CD4-positive, alpha-beta memory T cell (primary cell): Measurements from ENCODE around the gene HDAC9. TPM values are rescaled to one million over a fixed set of nuclear protein-coding genes. Genes with fewer than 3 reads are reported as not detected.

Experiments used
- CTCF ChIA-PET: fragments of 350-600 bp; sonication (Branson Sonifier 250); formaldehyde crosslinking; loops from one replicate; lab custom pipeline; 2021; ENCODE audit warnings: inconsistent platforms; ENCODE audit not compliant: partially characterized antibody; lab: Charles Lee
- POLR2A ChIA-PET: fragments of 350-600 bp; sonication (Branson Sonifier 250); formaldehyde crosslinking; loops from one replicate; lab custom pipeline; 2021; ENCODE audit not compliant: partially characterized antibody; lab: Charles Lee
- DNase-seq, 5 donors: peaks; one replicate each; pipeline versions ENCODE4 v3.0.0 to v3.0.0-alpha.2; 2020 to 2022; ENCODE audit warnings: mixed read lengths in 1 of 5
- H3K27ac ChIP-seq: one replicate; pipeline ENCODE4 v1.7.0; 2013; ENCODE audit warnings: low read depth, low read length
- H3K27me3 ChIP-seq: 2 replicates; pipeline ENCODE4 v1.7.0; 2013; ENCODE audit warnings: mild to moderate bottlenecking, low read length, moderate library complexity; ENCODE audit not compliant: insufficient read depth
- H3K36me3 ChIP-seq: 2 replicates; pipeline ENCODE4 v1.7.0; 2013; ENCODE audit warnings: mild to moderate bottlenecking, low read length, moderate library complexity; ENCODE audit not compliant: insufficient read depth
- H3K4me1 ChIP-seq: 2 replicates; pipeline ENCODE4 v1.7.0; 2013; ENCODE audit warnings: mild to moderate bottlenecking, low read length, moderate library complexity; ENCODE audit not compliant: insufficient read depth
- H3K4me3 ChIP-seq, 2 donors: one replicate each; pipeline ENCODE4 v1.7.0; 2013; ENCODE audit warnings: low read length in 2 of 2, mild to moderate bottlenecking in 1 of 2
- H3K9me3 ChIP-seq, 2 donors: one replicate each; pipeline ENCODE4 v1.7.0; 2013; ENCODE audit warnings: low read length in 2 of 2, control low read depth in 1 of 2; ENCODE audit not compliant: control insufficient read depth in 1 of 2
- H3K27ac Mint-ChIP-seq, 7 donors: one replicate each; pipeline ENCODE4 v1.8.0; 2020 to 2021; ENCODE audit warnings: mixed read lengths in 7 of 7, mild to moderate bottlenecking in 6 of 7, inconsistent platforms in 3 of 7, moderate library complexity in 3 of 7
- H3K27me3 Mint-ChIP-seq, 2 donors: one replicate each; pipeline ENCODE4 v1.8.0; 2020 to 2021; ENCODE audit warnings: mixed read lengths in 2 of 2
- H3K36me3 Mint-ChIP-seq, 2 donors: one replicate each; pipeline ENCODE4 v1.8.0; 2020 to 2021; ENCODE audit warnings: mixed read lengths in 2 of 2, inconsistent platforms in 1 of 2, mild to moderate bottlenecking in 1 of 2
- H3K4me1 Mint-ChIP-seq, 4 donors: one replicate each; pipeline ENCODE4 v1.8.0; 2020 to 2021; ENCODE audit warnings: mixed read lengths in 4 of 4, mild to moderate bottlenecking in 1 of 4
- H3K4me3 Mint-ChIP-seq, 8 donors: one replicate each; pipeline ENCODE4 v1.8.0; 2020 to 2021; ENCODE audit warnings: mixed read lengths in 8 of 8, mild to moderate bottlenecking in 7 of 8, moderate library complexity in 6 of 8, inconsistent platforms in 3 of 8
- H3K9me3 Mint-ChIP-seq, 8 donors: one replicate each; pipeline ENCODE4 v1.8.0; 2020 to 2021; ENCODE audit warnings: mixed read lengths in 8 of 8, mild to moderate bottlenecking in 5 of 8, inconsistent platforms in 3 of 8, moderate library complexity in 1 of 8
- intact Hi-C: fragments of 100-400 bp; cut with micrococcal nuclease; formaldehyde crosslinking; loops from one replicate; pipeline ENCODE4 v1.15.1; 2023
- polyA plus RNA-seq, 2 donors: library from polyadenylated mRNA; unstranded; fragments of 300-500 nt; fragmentation: Illumina TruSeq; gene quantifications; one replicate each; pipeline ENCODE4 v1.2.3, GENCODE V29; 2021
- total RNA-seq, 2 experiments: library from RNA; stranded (reverse); gene quantifications; one replicate each; pipeline ENCODE4 v1.2.3, GENCODE V29; 2021

The HDAC9 gene
- total and polyA plus RNA-seq, 4 experiments from 2014 or later: 0.36 to 0.73 (median 0.39) TPM; not detected in 1

DNA sequence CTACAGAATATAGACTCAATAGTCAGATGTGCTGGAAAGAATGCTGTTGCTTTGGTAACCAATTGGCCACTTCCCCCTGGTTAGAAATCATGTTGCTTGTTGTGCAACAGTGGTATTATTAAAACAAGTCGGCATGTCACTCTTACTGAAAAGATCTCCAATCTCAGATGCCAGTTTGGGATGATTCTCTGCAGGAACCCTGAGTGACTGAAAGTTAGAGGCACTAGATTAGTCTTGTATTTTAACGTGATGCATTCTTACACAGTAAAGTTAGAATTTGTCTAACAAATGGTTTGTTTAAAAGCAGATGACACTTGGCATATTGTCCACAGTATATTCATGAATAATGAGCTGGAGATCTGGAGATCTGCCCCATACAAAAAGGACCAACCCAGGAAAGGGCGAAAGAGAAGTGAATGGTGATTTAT lies 334.3 kb downstream of the HDAC9 start:
- Histone ChIP-seq H3K4me3 (no peak overlapping the region), H3K4me1 (no peaks in the 10 kb centered on the region), H3K27ac (no peak overlapping the region), H3K36me3 (no peaks in the 10 kb centered on the region), H3K9me3 (no peaks in the 10 kb centered on the region), H3K27me3 (no peaks in the 10 kb centered on the region)
- H3K4me1 Mint-ChIP-seq: no peaks in the 10 kb centered on the region
- H3K4me3 Mint-ChIP-seq: no peak overlapping the region
- ChIA-PET CTCF (no interaction called here), POLR2A (no interaction called here)
- no peak for DNase-seq
- intact Hi-C loops: no loop called here
- H3K9me3 Mint-ChIP-seq: peaks cover 0 to 2% (median 0%) of the 10 kb centered on the region in 8 donors
- H3K36me3 Mint-ChIP-seq: no peaks in the 10 kb centered on the region
- no peaks in the 10 kb centered on the region for H3K27me3 Mint-ChIP-seq
- no peak overlapping the region for H3K27ac Mint-ChIP-seq

DNA sequence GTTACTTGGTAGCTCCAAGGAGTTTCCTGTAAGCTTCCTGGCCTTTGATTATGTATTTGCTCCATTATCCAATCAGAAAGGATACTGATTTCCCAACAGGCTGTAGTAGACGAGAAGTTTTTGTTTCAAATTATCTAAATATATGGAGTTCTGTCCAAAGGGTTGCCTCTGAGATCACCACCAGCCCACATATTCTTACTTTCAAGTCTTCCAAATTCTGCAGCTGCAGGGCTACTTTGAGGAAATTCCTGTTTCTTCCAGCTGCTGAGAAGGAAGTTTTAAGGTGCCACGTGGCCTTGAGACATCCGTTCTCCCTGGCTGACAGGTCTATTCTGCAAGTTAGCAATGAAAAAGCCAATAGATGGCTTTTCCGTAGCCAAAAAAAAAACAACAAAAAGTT lies 335.9 kb downstream of the HDAC9 start:
- no peaks in the 10 kb centered on the region for H3K9me3 ChIP-seq
- no peaks in the 10 kb centered on the region for H3K27me3 ChIP-seq
- no peaks in the 10 kb centered on the region for H3K36me3 Mint-ChIP-seq
- peaks cover 0 to 6% (median 0%) of the 10 kb centered on the region in 8 donors for H3K9me3 Mint-ChIP-seq
- H3K27ac Mint-ChIP-seq: no peak overlapping the region
- no peak for DNase-seq
- no peaks in the 10 kb centered on the region for H3K4me1 ChIP-seq
- CTCF ChIA-PET: interaction anchor here (1.3 kb wide), 1 partner anchor 8 kb away, joined by 3 read pairs; no protein-coding TSS in a partner anchor
- H3K4me3 Mint-ChIP-seq: no peak overlapping the region
- no peaks in the 10 kb centered on the region for H3K4me1 Mint-ChIP-seq
- intact Hi-C loops: no loop called here
- H3K27me3 Mint-ChIP-seq: no peaks in the 10 kb centered on the region
- no peaks in the 10 kb centered on the region for H3K36me3 ChIP-seq
- H3K4me3 ChIP-seq: no peak overlapping the region
- H3K27ac ChIP-seq: no peak overlapping the region
- POLR2A ChIA-PET: no interaction called here

DNA sequence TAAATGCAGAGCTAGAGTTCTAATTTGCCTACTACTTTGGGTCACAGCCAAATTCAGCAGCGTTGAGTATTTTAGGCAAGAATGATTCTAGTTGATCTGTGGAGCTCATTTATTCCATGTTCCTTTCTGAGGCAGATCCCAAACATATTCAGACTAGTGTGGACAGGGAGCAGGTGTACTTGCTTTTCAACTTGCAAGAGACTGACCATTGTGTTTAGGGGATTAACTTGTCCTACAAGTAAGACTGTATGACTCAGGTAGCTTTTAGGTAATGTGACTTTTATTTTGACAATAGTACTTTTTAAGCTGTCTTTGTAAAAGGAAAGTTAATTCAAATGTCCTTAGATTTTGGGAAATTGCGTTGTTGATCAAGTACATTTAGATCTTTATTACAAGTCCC lies 336.4 kb downstream of the HDAC9 start:
- H3K27me3 Mint-ChIP-seq: no peaks in the 10 kb centered on the region
- DNase-seq: no peak
- H3K27ac Mint-ChIP-seq: no peak overlapping the region
- H3K36me3 Mint-ChIP-seq: no peaks in the 10 kb centered on the region
- Histone ChIP-seq H3K9me3 (no peaks in the 10 kb centered on the region), H3K4me1 (no peaks in the 10 kb centered on the region), H3K27ac (no peak overlapping the region), H3K27me3 (no peaks in the 10 kb centered on the region), H3K36me3 (no peaks in the 10 kb centered on the region), H3K4me3 (no peak overlapping the region)
- no peak overlapping the region for H3K4me3 Mint-ChIP-seq
- CTCF ChIA-PET: interaction anchor here (1.3 kb wide), 1 partner anchor 8 kb away, joined by 3 read pairs; no protein-coding TSS in a partner anchor
- H3K4me1 Mint-ChIP-seq: no peaks in the 10 kb centered on the region
- H3K9me3 Mint-ChIP-seq: peaks cover 0 to 6% (median 0%) of the 10 kb centered on the region in 8 donors
- POLR2A ChIA-PET: no interaction called here
- intact Hi-C loops: no loop called here

DNA sequence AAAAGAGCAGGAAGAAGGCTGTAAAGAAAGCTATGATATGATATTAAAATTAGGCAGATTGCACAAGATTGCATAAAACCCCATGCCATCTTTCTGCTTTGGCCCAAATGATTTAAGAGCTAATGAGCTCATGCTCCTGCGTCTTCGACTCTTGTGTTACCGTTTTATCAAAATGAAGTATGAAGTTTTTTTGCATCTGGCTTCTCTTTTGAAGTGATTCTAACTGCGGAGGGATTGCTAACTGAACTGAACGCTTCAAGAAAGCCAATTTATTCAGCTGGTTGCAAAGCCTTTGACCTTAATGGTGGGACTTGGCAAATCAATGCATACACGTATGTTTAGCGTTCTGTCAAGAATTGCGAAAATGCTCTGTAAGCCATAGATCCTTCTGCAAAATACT lies 339.0 kb downstream of the HDAC9 start:
- Histone ChIP-seq H3K27me3 (no peaks in the 10 kb centered on the region), H3K36me3 (no peaks in the 10 kb centered on the region), H3K9me3 (no peaks in the 10 kb centered on the region), H3K4me3 (no peak overlapping the region), H3K27ac (no peak overlapping the region), H3K4me1 (no peaks in the 10 kb centered on the region)
- Mint-ChIP-seq H3K27ac (no peak overlapping the region), H3K4me1 (no peaks in the 10 kb centered on the region), H3K27me3 (no peaks in the 10 kb centered on the region), H3K9me3 (peaks cover 0 to 10% (median 0%) of the 10 kb centered on the region in 8 donors), H3K4me3 (no peak overlapping the region), H3K36me3 (no peaks in the 10 kb centered on the region)
- intact Hi-C loops: no loop called here
- ChIA-PET CTCF (no interaction called here), POLR2A (no interaction called here)
- no peak for DNase-seq

DNA sequence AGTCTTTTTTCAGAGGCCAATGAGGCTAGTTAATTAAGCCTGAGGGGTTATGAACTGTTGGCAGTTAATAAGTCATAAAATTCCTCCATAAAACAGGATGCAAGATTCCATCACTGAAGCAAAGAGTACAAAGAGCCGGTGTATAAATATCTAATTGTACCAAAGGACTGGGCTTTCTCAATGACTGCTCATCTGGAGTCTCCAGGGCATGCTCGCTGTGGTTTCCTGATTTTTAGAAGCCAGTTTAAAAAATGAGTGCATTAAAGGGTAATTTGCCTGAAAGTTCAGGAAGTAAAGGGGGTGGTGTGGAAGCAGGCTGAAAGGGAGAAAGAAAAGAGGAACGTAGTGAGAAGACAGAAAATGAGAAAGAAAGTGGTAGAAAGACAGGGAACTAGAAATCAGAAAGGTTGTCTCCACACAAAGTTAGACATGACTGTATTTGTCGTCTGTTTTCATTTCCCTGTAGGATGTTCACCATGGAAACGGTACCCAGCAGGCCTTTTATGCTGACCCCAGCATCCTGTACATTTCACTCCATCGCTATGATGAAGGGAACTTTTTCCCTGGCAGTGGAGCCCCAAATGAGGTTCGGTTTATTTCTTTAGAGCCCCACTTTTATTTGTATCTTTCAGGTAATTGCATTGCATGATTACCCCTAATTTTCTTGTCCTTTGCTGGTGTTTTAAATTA lies 339.6 kb downstream of the HDAC9 start:
- Histone ChIP-seq H3K4me1 (no peaks in the 10 kb centered on the region), H3K27me3 (no peaks in the 10 kb centered on the region), H3K4me3 (no peak overlapping the region), H3K36me3 (no peaks in the 10 kb centered on the region), H3K27ac (no peak overlapping the region), H3K9me3 (no peaks in the 10 kb centered on the region)
- no peak overlapping the region for H3K27ac Mint-ChIP-seq
- H3K27me3 Mint-ChIP-seq: no peaks in the 10 kb centered on the region
- no peaks in the 10 kb centered on the region for H3K4me1 Mint-ChIP-seq
- ChIA-PET CTCF (no interaction called here), POLR2A (no interaction called here)
- H3K9me3 Mint-ChIP-seq: peaks cover 0 to 10% (median 0%) of the 10 kb centered on the region in 8 donors
- intact Hi-C loops: no loop called here
- H3K36me3 Mint-ChIP-seq: no peaks in the 10 kb centered on the region
- no peak overlapping the region for H3K4me3 Mint-ChIP-seq
- DNase-seq: no peak

DNA sequence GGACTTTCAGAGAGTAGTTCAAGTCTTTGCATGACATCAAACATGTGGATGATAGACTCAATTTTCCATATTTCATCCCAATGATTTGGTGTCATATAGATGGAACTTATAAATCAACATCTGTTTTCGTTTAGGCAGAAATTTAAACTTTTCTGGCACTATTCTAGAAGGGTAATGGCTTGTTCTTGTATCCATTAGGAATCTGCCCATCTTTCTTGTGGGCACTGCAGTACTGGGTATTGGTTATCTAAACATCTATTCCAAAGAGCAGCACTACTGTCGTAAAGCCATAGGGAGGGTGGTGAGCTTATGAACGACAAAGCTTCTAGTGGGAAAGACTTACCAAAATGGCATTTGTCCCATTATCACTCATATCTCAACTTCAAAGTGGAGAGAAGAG lies 348.4 kb downstream of the HDAC9 start:
- no peak overlapping the region for H3K4me3 ChIP-seq
- Mint-ChIP-seq H3K4me1 (no peaks in the 10 kb centered on the region), H3K36me3 (no peaks in the 10 kb centered on the region), H3K27ac (no peak overlapping the region), H3K27me3 (no peaks in the 10 kb centered on the region), H3K4me3 (no peak overlapping the region), H3K9me3 (peaks cover 0 to 4% (median 0%) of the 10 kb centered on the region in 8 donors)
- H3K9me3 ChIP-seq: no peaks in the 10 kb centered on the region
- DNase-seq: no peak
- ChIA-PET CTCF (no interaction called here), POLR2A (no interaction called here)
- no peaks in the 10 kb centered on the region for H3K36me3 ChIP-seq
- no peaks in the 10 kb centered on the region for H3K27me3 ChIP-seq
- intact Hi-C loops: no loop called here
- no peak overlapping the region for H3K27ac ChIP-seq
- no peaks in the 10 kb centered on the region for H3K4me1 ChIP-seq

DNA sequence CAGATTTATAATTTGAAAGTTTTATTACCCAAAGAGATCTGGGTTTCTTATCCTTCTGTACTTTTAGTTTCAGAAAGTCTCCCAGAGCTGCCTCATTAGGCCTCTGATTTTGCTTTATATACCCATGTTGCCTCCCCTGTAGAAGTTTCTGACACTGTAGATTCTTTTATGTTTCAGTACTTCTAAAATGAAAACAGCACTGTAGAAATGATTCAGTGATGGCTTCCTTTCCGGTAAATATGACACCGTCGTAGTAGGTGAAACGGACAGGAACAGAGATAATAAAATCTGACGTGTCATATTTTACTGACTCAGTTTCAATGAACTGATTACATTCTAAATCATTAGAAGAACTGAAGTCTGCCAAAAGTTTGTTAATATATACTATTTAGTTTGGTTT lies 349.2 kb downstream of the HDAC9 start:
- no peak overlapping the region for H3K27ac Mint-ChIP-seq
- CTCF ChIA-PET: no interaction called here

More for the DNA sequence above, 349.2 kb downstream of the HDAC9 start:
- DNase-seq: no peak
- POLR2A ChIA-PET: no interaction called here
- Mint-ChIP-seq H3K27me3 (no peaks in the 10 kb centered on the region), H3K4me1 (no peaks in the 10 kb centered on the region), H3K9me3 (peaks cover 0 to 2% (median 0%) of the 10 kb centered on the region in 8 donors), H3K4me3 (no peak overlapping the region), H3K36me3 (no peaks in the 10 kb centered on the region)
- Histone ChIP-seq H3K27ac (no peak overlapping the region), H3K9me3 (no peaks in the 10 kb centered on the region), H3K36me3 (no peaks in the 10 kb centered on the region), H3K27me3 (no peaks in the 10 kb centered on the region), H3K4me1 (no peaks in the 10 kb centered on the region), H3K4me3 (no peak overlapping the region)
- intact Hi-C loops: no loop called here
